CD14-positive monocyte (primary cell): ENCODE data around the gene TMCC1. TPM values are rescaled to one million over a fixed set of nuclear protein-coding genes. Genes with fewer than 3 reads are reported as not detected.

Source experiments
- DNase-seq, 3 donors: peaks; one replicate each; pipeline ENCODE4 v3.0.0-alpha.2; 2011 to 2022
- H2AFZ ChIP-seq: 2 replicates; pipeline ENCODE4 v1.6.0; 2012; ENCODE audit warnings: mild to moderate bottlenecking, low read depth, low read length, inconsistent platforms; ENCODE audit not compliant: insufficient read depth, poor library complexity, severe bottlenecking
- H3K27ac ChIP-seq, 2 donors: 1 replicate in 1 of 2; 2 replicates in 1 of 2; pipeline ENCODE4 v1.5.1; 2012 to 2013; ENCODE audit warnings: low read length in 2 of 2, control low read depth in 1 of 2, inconsistent platforms in 1 of 2, low read depth in 1 of 2, mild to moderate bottlenecking in 1 of 2
- H3K27me3 ChIP-seq, 2 donors: one replicate each; pipeline versions ENCODE4 v1.6.0 to v1.6.1; 2011 to 2013; ENCODE audit warnings: low read length in 2 of 2; ENCODE audit not compliant: control insufficient read depth in 2 of 2, insufficient read depth in 2 of 2
- H3K36me3 ChIP-seq, 2 donors: replicated peaks in 1 of 2; 1 replicate in 1 of 2; 2 replicates in 1 of 2; pipeline versions ENCODE4 v1.5.1 to v1.6.1; 2012 to 2013; ENCODE audit warnings: low read length in 2 of 2, control low read depth in 1 of 2, inconsistent platforms in 1 of 2, mild to moderate bottlenecking in 1 of 2; ENCODE audit not compliant: insufficient read depth in 2 of 2, control insufficient read depth in 1 of 2
- H3K4me1 ChIP-seq, 2 donors: 1 replicate in 1 of 2; 2 replicates in 1 of 2; pipeline versions ENCODE4 v1.5.1 to v1.6.1; 2012 to 2013; ENCODE audit warnings: low read length in 2 of 2, control low read depth in 1 of 2, inconsistent platforms in 1 of 2, mild to moderate bottlenecking in 1 of 2, moderate library complexity in 1 of 2; ENCODE audit not compliant: insufficient read depth in 2 of 2, control insufficient read depth in 1 of 2
- H3K4me2 ChIP-seq: replicated peaks from 2 replicates; pipeline ENCODE3; 2012; ENCODE audit warnings: low read length, moderate library complexity, mild to moderate bottlenecking; ENCODE audit not compliant: poor library complexity, severe bottlenecking; ENCODE audit errors: extremely low read depth
- H3K4me3 ChIP-seq, 3 experiments: fragments of 200-600 bp in 1 of 3; sonication (generic) in 1 of 3; replicated peaks in 1 of 3; 1 replicate in 2 of 3; 2 replicates in 1 of 3; pipeline ENCODE4 v1.5.1; 2011 to 2013; ENCODE audit warnings: low read length in 3 of 3, mild to moderate bottlenecking in 3 of 3, control low read depth in 2 of 3, low read depth in 2 of 3, inconsistent platforms in 1 of 3, moderate library complexity in 1 of 3
- H3K79me2 ChIP-seq: 2 replicates; pipeline ENCODE4 v1.6.0; 2012; ENCODE audit warnings: mild to moderate bottlenecking, control low read depth, inconsistent platforms, low read length, moderate library complexity; ENCODE audit not compliant: insufficient read depth
- H3K9ac ChIP-seq: 2 replicates; pipeline ENCODE4 v1.6.0; 2017; ENCODE audit warnings: low read length, mild to moderate bottlenecking; ENCODE audit not compliant: insufficient read depth, poor library complexity, severe bottlenecking
- H3K9me3 ChIP-seq, 2 donors: replicated peaks in 1 of 2; 1 replicate in 1 of 2; 2 replicates in 1 of 2; pipeline versions ENCODE4 v1.5.1 to v1.6.1; 2012 to 2013; ENCODE audit warnings: low read length in 2 of 2, control low read depth in 1 of 2; ENCODE audit not compliant: control insufficient read depth in 1 of 2, insufficient read depth in 1 of 2
- H4K20me1 ChIP-seq: 2 replicates; pipeline ENCODE4 v1.6.0; 2012; ENCODE audit warnings: mild to moderate bottlenecking, low read length, control low read depth, moderate library complexity; ENCODE audit not compliant: insufficient read depth
- H3K27ac Mint-ChIP-seq, 7 donors: one replicate each; pipeline ENCODE4 v1.8.0; 2020; ENCODE audit warnings: mild to moderate bottlenecking in 7 of 7, mixed read lengths in 7 of 7, moderate library complexity in 6 of 7, inconsistent platforms in 2 of 7
- H3K27me3 Mint-ChIP-seq, 3 donors: one replicate each; pipeline ENCODE4 v1.8.0; 2021 to 2022; ENCODE audit warnings: low read depth in 3 of 3, mild to moderate bottlenecking in 3 of 3, mixed read lengths in 3 of 3, moderate library complexity in 3 of 3, inconsistent platforms in 1 of 3
- H3K36me3 Mint-ChIP-seq, 2 donors: one replicate each; pipeline ENCODE4 v1.8.0; 2020; ENCODE audit warnings: mixed read lengths in 2 of 2, inconsistent platforms in 1 of 2, mild to moderate bottlenecking in 1 of 2
- H3K4me1 Mint-ChIP-seq: one replicate; pipeline ENCODE4 v1.8.0; 2020; ENCODE audit warnings: mild to moderate bottlenecking, mixed read lengths
- H3K4me3 Mint-ChIP-seq, 2 donors: one replicate each; pipeline ENCODE4 v1.8.0; 2020; ENCODE audit warnings: mild to moderate bottlenecking in 2 of 2, mixed read lengths in 2 of 2, moderate library complexity in 1 of 2
- H3K9me3 Mint-ChIP-seq, 7 donors: one replicate each; pipeline ENCODE4 v1.8.0; 2020 to 2022; ENCODE audit warnings: mixed read lengths in 7 of 7, mild to moderate bottlenecking in 6 of 7, moderate library complexity in 6 of 7, inconsistent platforms in 2 of 7
- WGBS: methylation state at CpG from one replicate; pipeline ENCODE4 v1.1.5; 2013; ENCODE audit warnings: missing lambda C conversion rate; ENCODE audit not compliant: insufficient coverage; 5-methylcytosine and 5-hydroxymethylcytosine counted together
- intact Hi-C, 2 donors: fragments of 100-400 bp; cut with micrococcal nuclease; formaldehyde crosslinking; loops; one replicate each; pipeline versions ENCODE4 v1.15.0 to v1.15.1; 2023
- polyA plus RNA-seq, 3 donors: library from polyadenylated mRNA; depleted of rRNA in 1 of 3; unstranded in 2 of 3; stranded (reverse) in 1 of 3; fragments of 300-500 nt in 2 of 3; fragments of >200 nt in 1 of 3; fragmentation: Illumina TruSeq in 2 of 3; gene quantifications; 1 replicate in 2 of 3; 2 replicates in 1 of 3; pipeline ENCODE4 v1.2.3, GENCODE V29; 2012 to 2021
- TF ChIP-seq, protein P1 (sequence below): fragments of 200-600 bp; IDR thresholded peaks from one replicate; pipeline ENCODE4 v1.8.0; 2022; ENCODE audit warnings: antibody characterized with exemption, mild to moderate bottlenecking

Gene TMCC1
- polyA plus RNA-seq, 3 donors, result 5.0 to 10.2 (median 5.0) TPM

- intact Hi-C loops, result no loop called here
- no peak for DNase-seq
Measured at GRCh38 chr3:129749692-129750091, 143.8 kb downstream of the TMCC1 start.

GRCh38 chr3:129747992-129748391 is 145.5 kb downstream of the TMCC1 start:
- H3K4me3 Mint-ChIP-seq, result no peak overlapping the region
- no peaks in the 10 kb centered on the region for H3K27me3 Mint-ChIP-seq
- DNase-seq, result no peak
- H4K20me1 ChIP-seq, result peaks cover 27% of the 10 kb centered on the region
- H3K9ac ChIP-seq, result no peak overlapping the region
- H3K4me1 ChIP-seq, result no peaks in the 10 kb centered on the region
- H3K9me3 Mint-ChIP-seq, result peaks cover 6 to 13% (median 9%) of the 10 kb centered on the region in 7 donors
- H2AFZ ChIP-seq, result no peak overlapping the region
- WGBS, result 100% methylated on average over 3 of the region's 3 CpGs
- TF ChIP-seq, protein P1, sequence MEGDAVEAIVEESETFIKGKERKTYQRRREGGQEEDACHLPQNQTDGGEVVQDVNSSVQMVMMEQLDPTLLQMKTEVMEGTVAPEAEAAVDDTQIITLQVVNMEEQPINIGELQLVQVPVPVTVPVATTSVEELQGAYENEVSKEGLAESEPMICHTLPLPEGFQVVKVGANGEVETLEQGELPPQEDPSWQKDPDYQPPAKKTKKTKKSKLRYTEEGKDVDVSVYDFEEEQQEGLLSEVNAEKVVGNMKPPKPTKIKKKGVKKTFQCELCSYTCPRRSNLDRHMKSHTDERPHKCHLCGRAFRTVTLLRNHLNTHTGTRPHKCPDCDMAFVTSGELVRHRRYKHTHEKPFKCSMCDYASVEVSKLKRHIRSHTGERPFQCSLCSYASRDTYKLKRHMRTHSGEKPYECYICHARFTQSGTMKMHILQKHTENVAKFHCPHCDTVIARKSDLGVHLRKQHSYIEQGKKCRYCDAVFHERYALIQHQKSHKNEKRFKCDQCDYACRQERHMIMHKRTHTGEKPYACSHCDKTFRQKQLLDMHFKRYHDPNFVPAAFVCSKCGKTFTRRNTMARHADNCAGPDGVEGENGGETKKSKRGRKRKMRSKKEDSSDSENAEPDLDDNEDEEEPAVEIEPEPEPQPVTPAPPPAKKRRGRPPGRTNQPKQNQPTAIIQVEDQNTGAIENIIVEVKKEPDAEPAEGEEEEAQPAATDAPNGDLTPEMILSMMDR, result no peak
- H3K79me2 ChIP-seq, result peaks cover 6% of the 10 kb centered on the region
- H3K9me3 ChIP-seq, result peaks cover 8% of the 10 kb centered on the region in 2 donors
- no peaks in the 10 kb centered on the region for H3K36me3 ChIP-seq
- intact Hi-C loops, result no loop called here
- peaks cover 2% of the 10 kb centered on the region for H3K4me1 Mint-ChIP-seq
- H3K36me3 Mint-ChIP-seq, result peaks cover 7% of the 10 kb centered on the region in 2 donors
- no peak overlapping the region for H3K27ac ChIP-seq
- H3K4me2 ChIP-seq, result no peak overlapping the region
- no peak overlapping the region for H3K27ac Mint-ChIP-seq
- H3K4me3 ChIP-seq, result no peak overlapping the region
- no peaks in the 10 kb centered on the region for H3K27me3 ChIP-seq

More at GRCh38 chr3:129749692-129750091, 143.8 kb downstream of the TMCC1 start:
- Mint-ChIP-seq H3K36me3 (peaks cover 14 to 15% of the 10 kb centered on the region in 2 donors), H3K27me3 (no peaks in the 10 kb centered on the region), H3K9me3 (peaks cover 9 to 22% (median 12%) of the 10 kb centered on the region in 7 donors), H3K4me3 (no peak overlapping the region), H3K4me1 (peaks cover 2% of the 10 kb centered on the region), H3K27ac (no peak overlapping the region)
- peaks cover 6% of the 10 kb centered on the region for H3K79me2 ChIP-seq
- H3K36me3 ChIP-seq, result no peaks in the 10 kb centered on the region
- H3K27me3 ChIP-seq, result no peaks in the 10 kb centered on the region
- H3K4me1 ChIP-seq, result no peaks in the 10 kb centered on the region
- no peak overlapping the region for H2AFZ ChIP-seq
- no peak overlapping the region for H3K27ac ChIP-seq
- H3K4me3 ChIP-seq, result no peak overlapping the region
- no peak overlapping the region for H3K4me2 ChIP-seq
- H4K20me1 ChIP-seq, result peaks cover 14% of the 10 kb centered on the region
- TF ChIP-seq, protein P1, result no peak
- H3K9me3 ChIP-seq, result peaks cover 8 to 14% of the 10 kb centered on the region in 2 donors
- no peak overlapping the region for H3K9ac ChIP-seq
